K562 (cell line): ENCODE measurements around the gene ATAD3C. TPM values are rescaled to one million over a fixed set of nuclear protein-coding genes. Genes with fewer than 3 reads are reported as not detected.

Experiments used
- ARID1B ChIP-seq: fragments of 450-650 bp; IDR thresholded peaks from 2 replicates; pipeline ENCODE4 v1.6.1; 2016; ENCODE audit warnings: antibody characterized with exemption, mild to moderate bottlenecking, inconsistent platforms
- FIP1L1 ChIP-seq: fragments of 200-400 bp; formaldehyde crosslinking; IDR thresholded peaks from 2 replicates; pipeline ENCODE4 v1.6.1; 2018; ENCODE audit warnings: mild to moderate bottlenecking, low read depth, low read length; ENCODE audit not compliant: poor library complexity, severe bottlenecking
- FOXP1 ChIP-seq: sonication (generic); formaldehyde crosslinking; IDR thresholded peaks from 2 replicates; pipeline ENCODE4 v1.8.0; 2022; ENCODE audit warnings: mild to moderate bottlenecking, missing genetic modification reagents
- HIVEP1 ChIP-seq: fragments of 250-450 bp; sonication (Bioruptor Pico); IDR thresholded peaks from 2 replicates; pipeline ENCODE4 v1.4.0; 2020; ENCODE audit warnings: mild to moderate bottlenecking
- KHSRP ChIP-seq: fragments of 450-650 bp; IDR thresholded peaks from 2 replicates; pipeline ENCODE4 v1.6.1; 2017
- MCM7 ChIP-seq, 2 experiments: fragments of 450-650 bp; IDR thresholded peaks; 2 replicates each; pipeline ENCODE4 v1.6.1; 2016 to 2018
- NR3C1 ChIP-seq: sonication (generic); formaldehyde crosslinking; IDR thresholded peaks from 2 replicates; pipeline ENCODE4 v1.8.1; 2022; ENCODE audit warnings: missing genetic modification reagents
- RFX1 ChIP-seq: fragments of 450-650 bp; IDR thresholded peaks from 2 replicates; pipeline ENCODE4 v1.6.1; 2016; ENCODE audit warnings: mild to moderate bottlenecking, moderate library complexity
- SIN3B ChIP-seq: fragments of 450-650 bp; IDR thresholded peaks from 2 replicates; pipeline ENCODE4 v1.6.1; 2017; ENCODE audit warnings: low read depth, mild to moderate bottlenecking, moderate library complexity
- SREBF1 ChIP-seq: fragments of 150-350 bp; IDR thresholded peaks from 2 replicates; pipeline ENCODE4 v1.6.1; 2014; ENCODE audit warnings: antibody characterized with exemption, low read depth, low read length, borderline replicate concordance
- SUPT5H ChIP-seq: fragments of 450-650 bp; IDR thresholded peaks from 2 replicates; pipeline ENCODE4 v1.6.1; 2016
- TBL1XR1 ChIP-seq, 2 experiments: IDR thresholded peaks; 2 replicates each; pipeline ENCODE4 v1.6.1; 2012; ENCODE audit warnings: improper control_type of control experiment in 2 of 2, low read length in 2 of 2, mild to moderate bottlenecking in 1 of 2
- ZC3H4 ChIP-seq: sonication (generic); formaldehyde crosslinking; IDR thresholded peaks from 2 replicates; pipeline ENCODE4 v1.9.0; 2021; ENCODE audit warnings: missing genetic modification reagents, borderline replicate concordance
- ZEB2 ChIP-seq: fragments of 450-650 bp; IDR thresholded peaks from 2 replicates; pipeline ENCODE4 v1.6.1; 2016
- ZNF785 ChIP-seq: fragments of 250-450 bp; sonication (Bioruptor Pico); IDR thresholded peaks from 2 replicates; pipeline ENCODE4 v1.4.0; 2020; ENCODE audit warnings: mild to moderate bottlenecking
- polyA plus RNA-seq, 8 experiments: library from polyadenylated mRNA; depleted of rRNA in 4 of 8; stranded (reverse) in 5 of 8; unstranded in 3 of 8; fragments of >200 nt; fragmentation: Nextera tagmentation in 2 of 8; fragmentation: Illumina TruSeq in 1 of 8; extraction: Ambion mirVana in 2 of 8; extraction: Trizol in 1 of 8; gene quantifications; 2 replicates each; pipeline versions ENCODE4 v1.2.1 to v1.2.3, GENCODE V29; 2011 to 2014; ENCODE audit warnings: inconsistent platforms in 1 of 8, missing spikeins in 1 of 8
- total RNA-seq, 7 experiments: library from RNA; depleted of rRNA in 6 of 7; stranded (reverse); fragments of >200 nt in 6 of 7; fragmentation: Illumina TruSeq in 2 of 7; extraction: Trizol in 2 of 7; gene quantifications; 2 replicates each; pipeline versions ENCODE4 v1.2.1 to v1.2.3, GENCODE V29; 2011 to 2021; ENCODE audit warnings: low replicate concordance in 1 of 7
- TF ChIP-seq, protein P1 (sequence below): fragments of 450-650 bp; formaldehyde crosslinking; IDR thresholded peaks from 2 replicates; pipeline ENCODE4 v1.4.0; 2022; ENCODE audit warnings: missing genetic modification characterization
- TF ChIP-seq, protein P2 (sequence below): fragments of 450-650 bp; formaldehyde crosslinking; IDR thresholded peaks from 2 replicates; pipeline ENCODE4 v1.4.0; 2020; ENCODE audit warnings: mild to moderate bottlenecking, moderate library complexity
- TF ChIP-seq, protein P3 (sequence below): fragments of 250-450 bp; sonication (Bioruptor Pico); IDR thresholded peaks from 2 replicates; pipeline ENCODE4 v1.4.0; 2020; ENCODE audit warnings: mild to moderate bottlenecking

Gene ATAD3C
- total and polyA plus RNA-seq, 9 of the 15 experiments (the other 6 are each of a cell fraction or from before 2014, with no cell fraction given): 0.03 to 0.18 TPM; not detected in 7

- TF ChIP-seq, protein P1, sequence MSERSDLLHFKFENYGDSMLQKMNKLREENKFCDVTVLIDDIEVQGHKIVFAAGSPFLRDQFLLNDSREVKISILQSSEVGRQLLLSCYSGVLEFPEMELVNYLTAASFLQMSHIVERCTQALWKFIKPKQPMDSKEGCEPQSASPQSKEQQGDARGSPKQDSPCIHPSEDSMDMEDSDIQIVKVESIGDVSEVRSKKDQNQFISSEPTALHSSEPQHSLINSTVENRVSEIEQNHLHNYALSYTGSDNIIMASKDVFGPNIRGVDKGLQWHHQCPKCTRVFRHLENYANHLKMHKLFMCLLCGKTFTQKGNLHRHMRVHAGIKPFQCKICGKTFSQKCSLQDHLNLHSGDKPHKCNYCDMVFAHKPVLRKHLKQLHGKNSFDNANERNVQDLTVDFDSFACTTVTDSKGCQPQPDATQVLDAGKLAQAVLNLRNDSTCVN (CRISPR knock-in tag): 0 out of 2 replicates have a peak, but pooled peaks have one; percentile 45
- TF ChIP-seq ZEB2 (no peak), SREBF1 (no peak), SIN3B (no peak), NR3C1 (CRISPR knock-in tag) (no peak), SUPT5H (peak; percentile 57), ARID1B (0 out of 2 replicates have a peak, but pooled peaks have one; percentile 21), MCM7 (IDR thresholded peaks at IDR 0.05) (no peak), HIVEP1 (CRISPR knock-in tag) (no peak), RFX1 (no peak), ZNF785 (no peak), FIP1L1 (no peak), FOXP1 (CRISPR knock-in tag) (0 out of 2 replicates have a peak, but pooled peaks have one; percentile 29), KHSRP (no peak; the same call in 1 of the 2 replicates), ZC3H4 (CRISPR knock-in tag) (no peak), TBL1XR1 (IDR thresholded peaks at IDR 0.05; ENCODE audit: low read length in 2 of 2) (no peak)
- TF ChIP-seq, protein P2, sequence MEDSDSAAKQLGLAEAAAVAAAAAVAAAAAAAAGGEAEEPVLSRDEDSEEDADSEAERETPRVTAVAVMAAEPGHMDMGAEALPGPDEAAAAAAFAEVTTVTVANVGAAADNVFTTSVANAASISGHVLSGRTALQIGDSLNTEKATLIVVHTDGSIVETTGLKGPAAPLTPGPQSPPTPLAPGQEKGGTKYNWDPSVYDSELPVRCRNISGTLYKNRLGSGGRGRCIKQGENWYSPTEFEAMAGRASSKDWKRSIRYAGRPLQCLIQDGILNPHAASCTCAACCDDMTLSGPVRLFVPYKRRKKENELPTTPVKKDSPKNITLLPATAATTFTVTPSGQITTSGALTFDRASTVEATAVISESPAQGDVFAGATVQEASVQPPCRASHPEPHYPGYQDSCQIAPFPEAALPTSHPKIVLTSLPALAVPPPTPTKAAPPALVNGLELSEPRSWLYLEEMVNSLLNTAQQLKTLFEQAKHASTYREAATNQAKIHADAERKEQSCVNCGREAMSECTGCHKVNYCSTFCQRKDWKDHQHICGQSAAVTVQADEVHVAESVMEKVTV (CRISPR knock-in tag): no peak
- TF ChIP-seq, protein P3, sequence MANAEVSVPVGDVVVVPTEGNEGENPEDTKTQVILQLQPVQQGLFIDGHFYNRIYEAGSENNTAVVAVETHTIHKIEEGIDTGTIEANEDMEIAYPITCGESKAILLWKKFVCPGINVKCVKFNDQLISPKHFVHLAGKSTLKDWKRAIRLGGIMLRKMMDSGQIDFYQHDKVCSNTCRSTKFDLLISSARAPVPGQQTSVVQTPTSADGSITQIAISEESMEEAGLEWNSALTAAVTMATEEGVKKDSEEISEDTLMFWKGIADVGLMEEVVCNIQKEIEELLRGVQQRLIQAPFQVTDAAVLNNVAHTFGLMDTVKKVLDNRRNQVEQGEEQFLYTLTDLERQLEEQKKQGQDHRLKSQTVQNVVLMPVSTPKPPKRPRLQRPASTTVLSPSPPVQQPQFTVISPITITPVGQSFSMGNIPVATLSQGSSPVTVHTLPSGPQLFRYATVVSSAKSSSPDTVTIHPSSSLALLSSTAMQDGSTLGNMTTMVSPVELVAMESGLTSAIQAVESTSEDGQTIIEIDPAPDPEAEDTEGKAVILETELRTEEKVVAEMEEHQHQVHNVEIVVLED (CRISPR knock-in tag): no peak
- TF ChIP-seq, all 486 proteins: peak for 68
Observed at GRCh38 chr1:1399872-1400575, 49.5 kb upstream of the ATAD3C start (continued).
